Stimulated activated CD4-positive, alpha-beta T cell treated with anti-CD3 and anti-CD28 coated beads, Interleukin-1b, Interleukin-23, amount 100 ng/mL, for 24 hours (primary cell): Measurements from ENCODE around the gene HES6.

Experiments used
- DNase-seq, 4 experiments: peaks; one replicate each; pipeline ENCODE4 v3.0.0-alpha.2; 2020; ENCODE audit warnings: low read depth in 4 of 4, low spot score in 1 of 4

Gene HES6

GRCh38 chr2:238256111-238256510 is 16.3 kb upstream of the HES6 start:
- no peak for DNase-seq

GRCh38 chr2:238255636-238256035 is 15.8 kb upstream of the HES6 start:
- DNase-seq, result no peak

GRCh38 chr2:238255151-238255551 is 15.3 kb upstream of the HES6 start:
- DNase-seq, result no peak

GRCh38 chr2:238254095-238254723 is 14.4 kb upstream of the HES6 start:
- DNase-seq, result no peak

GRCh38 chr2:238252766-238253630 is 13.2 kb upstream of the HES6 start:
- DNase-seq, result no peak

GRCh38 chr2:238251986-238252385 is 12.1 kb upstream of the HES6 start:
- no peak for DNase-seq

- no peak for DNase-seq
These were observed 11.5 kb upstream of the HES6 start for GRCh38 chr2:238251331-238251730.

- DNase-seq, result no peak
These were observed 11.1 kb upstream of the HES6 start for GRCh38 chr2:238250896-238251295.

- no peak for DNase-seq
These were observed 8.1 kb upstream of the HES6 start for GRCh38 chr2:238247841-238248453.

GRCh38 chr2:238247002-238247822 is 7.4 kb upstream of the HES6 start:
- no peak for DNase-seq

GRCh38 chr2:238244151-238244550 is 4.3 kb upstream of the HES6 start:
- DNase-seq, result no peak

GRCh38 chr2:238243496-238244076 is 3.7 kb upstream of the HES6 start:
- DNase-seq, result no peak

- no peak for DNase-seq
These were observed 3.1 kb upstream of the HES6 start for GRCh38 chr2:238242731-238243495.

GRCh38 chr2:238241970-238242369 is 2.1 kb upstream of the HES6 start:
- DNase-seq, result no peak

GRCh38 chr2:238240757-238241711 is 1.2 kb upstream of the HES6 start:
- no peak for DNase-seq

- DNase-seq, result no peak
These were observed 335 bp downstream of the HES6 start for GRCh38 chr2:238239543-238239862.

GRCh38 chr2:238238766-238239542 is 884 bp downstream of the HES6 start:
- no peak for DNase-seq

- DNase-seq, result no peak
These were observed 1.5 kb downstream of the HES6 start for GRCh38 chr2:238238311-238238765.
